Activated B cell treated with CpG ODN at 0.5 μM for 24 hours (primary cell): ENCODE results near the gene WDR70. TPM values are rescaled to one million over a fixed set of nuclear protein-coding genes. Genes with fewer than 3 reads are reported as not detected.

Source experiments
- ATAC-seq: fragments of 200-7000 bp; cut with Tn5 transposase; one replicate; pipeline ENCODE4 v1.10.0; 2021; ENCODE audit warnings: low read depth, mild to moderate bottlenecking, moderate library complexity
- CTCF ChIA-PET: fragments of 350-600 bp; sonication (Branson Sonifier 250); formaldehyde crosslinking; loops from one replicate; lab custom pipeline; 2021; ENCODE audit warnings: antibody characterized with exemption; lab: Charles Lee
- POLR2A ChIA-PET: fragments of 350-600 bp; sonication (Branson Sonifier 250); formaldehyde crosslinking; loops from one replicate; lab custom pipeline; 2021; ENCODE audit warnings: antibody characterized with exemption; lab: Charles Lee
- DNase-seq: peaks from one replicate; pipeline ENCODE4 v3.0.0; 2022
- H3K27ac Mint-ChIP-seq: one replicate; pipeline ENCODE4 v1.8.0; 2020; ENCODE audit warnings: mixed read lengths
- H3K27me3 Mint-ChIP-seq: one replicate; pipeline ENCODE4 v1.8.0; 2021; ENCODE audit warnings: mixed read lengths
- H3K36me3 Mint-ChIP-seq: one replicate; pipeline ENCODE4 v1.8.0; 2021; ENCODE audit warnings: low read depth, mixed read lengths
- H3K4me1 Mint-ChIP-seq: one replicate; pipeline ENCODE4 v1.8.0; 2021; ENCODE audit warnings: mixed read lengths
- H3K4me3 Mint-ChIP-seq: one replicate; pipeline ENCODE4 v1.8.0; 2020; ENCODE audit warnings: mild to moderate bottlenecking, mixed read lengths
- H3K9me3 Mint-ChIP-seq: one replicate; pipeline ENCODE4 v1.8.0; 2020; ENCODE audit warnings: mixed read lengths
- CTCF ChIP-seq: fragments of 200-600 bp; IDR thresholded peaks from one replicate; pipeline ENCODE4 v1.8.0; 2022; ENCODE audit warnings: antibody characterized with exemption, mild to moderate bottlenecking
- intact Hi-C: fragments of 100-400 bp; cut with micrococcal nuclease; formaldehyde crosslinking; loops from one replicate; pipeline ENCODE4 v1.15.1; 2024
- total RNA-seq: library from RNA; stranded (reverse); gene quantifications from 2 replicates; pipeline ENCODE4 v1.2.3, GENCODE V29; 2022

Gene WDR70
- total RNA-seq, 1 donor from 2014 or later, result 58.6 TPM

- intact Hi-C loops, result no loop called here
- no peak overlapping the region for H3K27ac Mint-ChIP-seq
- H3K9me3 Mint-ChIP-seq, result no peaks in the 10 kb centered on the region
- no peak overlapping the region for H3K4me3 Mint-ChIP-seq
- no peak for TF ChIP-seq CTCF
- ChIA-PET POLR2A (no interaction called here), CTCF (no interaction called here)
- H3K4me1 Mint-ChIP-seq, result no peaks in the 10 kb centered on the region
- ATAC-seq (no peak), DNase-seq (no peak)
- H3K27me3 Mint-ChIP-seq, result no peaks in the 10 kb centered on the region
- peaks cover 44% of the 10 kb centered on the region for H3K36me3 Mint-ChIP-seq
Observed at GRCh38 chr5:37715992-37716391, 336.9 kb downstream of the WDR70 start.

GRCh38 chr5:37716405-37716804 lies 337.3 kb downstream of the WDR70 start:
- H3K27ac Mint-ChIP-seq, result no peak overlapping the region
- H3K4me1 Mint-ChIP-seq, result peaks cover 2% of the 10 kb centered on the region
- no peaks in the 10 kb centered on the region for H3K9me3 Mint-ChIP-seq
- peaks cover 44% of the 10 kb centered on the region for H3K36me3 Mint-ChIP-seq
- ChIA-PET POLR2A (no interaction called here), CTCF (no interaction called here)
- H3K4me3 Mint-ChIP-seq, result no peak overlapping the region
- no peak for DNase-seq
- no peak for ATAC-seq
- no peak for TF ChIP-seq CTCF
- no peaks in the 10 kb centered on the region for H3K27me3 Mint-ChIP-seq
- intact Hi-C loops, result no loop called here

- Mint-ChIP-seq H3K27ac (no peak overlapping the region), H3K9me3 (no peaks in the 10 kb centered on the region), H3K4me3 (no peak overlapping the region), H3K36me3 (peaks cover 46% of the 10 kb centered on the region), H3K27me3 (no peaks in the 10 kb centered on the region), H3K4me1 (peaks cover 3% of the 10 kb centered on the region)
- TF ChIP-seq CTCF, result no peak
- intact Hi-C loops, result no loop called here
- POLR2A ChIA-PET, result no interaction called here
- ATAC-seq (no peak), DNase-seq (no peak)
- CTCF ChIA-PET, result no interaction called here
Observed at GRCh38 chr5:37717276-37717612, 338.1 kb downstream of the WDR70 start.

GRCh38 chr5:37717613-37718431 lies 338.7 kb downstream of the WDR70 start:
- Mint-ChIP-seq H3K27ac (no peak overlapping the region), H3K36me3 (peaks cover 50% of the 10 kb centered on the region), H3K4me1 (peaks cover 3% of the 10 kb centered on the region), H3K4me3 (no peak overlapping the region), H3K9me3 (no peaks in the 10 kb centered on the region), H3K27me3 (no peaks in the 10 kb centered on the region)
- TF ChIP-seq CTCF, result no peak
- POLR2A ChIA-PET, result no interaction called here
- no peak for ATAC-seq
- CTCF ChIA-PET, result no interaction called here
- no peak for DNase-seq
- intact Hi-C loops, result no loop called here

GRCh38 chr5:37720550-37720952 lies 341.4 kb downstream of the WDR70 start:
- intact Hi-C loops, result no loop called here
- CTCF ChIA-PET, result no interaction called here
- H3K27me3 Mint-ChIP-seq, result no peaks in the 10 kb centered on the region
- peaks cover 3% of the 10 kb centered on the region for H3K4me1 Mint-ChIP-seq
- ATAC-seq (no peak), DNase-seq (no peak)
- POLR2A ChIA-PET, result no interaction called here
- no peak for TF ChIP-seq CTCF
- peaks cover 48% of the 10 kb centered on the region for H3K36me3 Mint-ChIP-seq
- H3K27ac Mint-ChIP-seq, result no peak overlapping the region
- no peak overlapping the region for H3K4me3 Mint-ChIP-seq
- no peaks in the 10 kb centered on the region for H3K9me3 Mint-ChIP-seq
